OCI-M1 (cell line): Measurements from ENCODE around the gene ERC2.
A peak's percentile ranks its signal among the peaks of the same experiment; 100 is the strongest.

Experiments used
- DNase-seq: peaks from one replicate; lab custom pipeline; 2025; lab: John Stamatoyannopoulos, UW

ERC2 gene

DNA sequence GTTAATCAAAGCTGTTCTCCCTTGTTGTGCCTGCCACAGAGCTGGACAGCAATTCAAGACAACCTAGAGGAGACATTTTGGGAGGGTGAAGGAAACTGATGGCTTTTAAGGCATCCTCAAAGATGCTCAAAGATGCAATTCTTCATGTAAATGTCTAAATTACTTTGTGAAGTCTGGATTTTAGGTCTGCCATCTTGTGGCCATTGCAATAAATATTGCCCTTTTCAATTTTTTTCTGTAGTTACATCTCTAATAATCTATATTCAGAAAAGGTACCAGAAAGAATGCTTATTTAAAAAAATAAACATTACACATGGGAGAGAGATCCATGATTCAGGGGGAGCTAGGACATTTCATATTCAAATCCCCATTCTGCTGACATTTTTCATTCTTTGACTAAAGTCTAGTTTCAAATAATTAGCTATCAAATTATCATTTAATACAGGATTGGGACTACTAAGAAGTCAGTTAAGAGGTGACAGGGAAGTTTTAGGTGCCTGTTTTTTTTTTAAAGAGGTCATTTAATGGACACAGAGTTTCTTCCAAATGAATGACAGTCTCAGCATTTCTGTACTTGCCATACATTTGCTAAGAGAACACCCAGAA is 721.4 kb downstream of the ERC2 start:
- DNase-seq = peak; percentile 1

DNA sequence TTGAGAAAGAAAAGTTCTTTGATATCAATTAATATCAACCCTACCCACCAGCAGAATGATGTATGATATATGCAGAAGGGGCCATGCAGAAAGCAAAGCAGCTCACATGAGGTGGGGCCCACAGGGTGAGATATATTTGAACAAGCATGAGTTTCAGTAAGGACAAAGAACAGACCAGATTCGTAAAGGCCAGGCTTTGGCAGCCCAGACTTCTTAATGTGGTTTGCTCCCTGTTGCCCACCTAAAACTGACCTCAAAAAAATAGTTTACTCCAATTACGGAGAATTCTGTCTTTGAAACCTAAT is 725.5 kb downstream of the ERC2 start:
- no peak for DNase-seq

DNA sequence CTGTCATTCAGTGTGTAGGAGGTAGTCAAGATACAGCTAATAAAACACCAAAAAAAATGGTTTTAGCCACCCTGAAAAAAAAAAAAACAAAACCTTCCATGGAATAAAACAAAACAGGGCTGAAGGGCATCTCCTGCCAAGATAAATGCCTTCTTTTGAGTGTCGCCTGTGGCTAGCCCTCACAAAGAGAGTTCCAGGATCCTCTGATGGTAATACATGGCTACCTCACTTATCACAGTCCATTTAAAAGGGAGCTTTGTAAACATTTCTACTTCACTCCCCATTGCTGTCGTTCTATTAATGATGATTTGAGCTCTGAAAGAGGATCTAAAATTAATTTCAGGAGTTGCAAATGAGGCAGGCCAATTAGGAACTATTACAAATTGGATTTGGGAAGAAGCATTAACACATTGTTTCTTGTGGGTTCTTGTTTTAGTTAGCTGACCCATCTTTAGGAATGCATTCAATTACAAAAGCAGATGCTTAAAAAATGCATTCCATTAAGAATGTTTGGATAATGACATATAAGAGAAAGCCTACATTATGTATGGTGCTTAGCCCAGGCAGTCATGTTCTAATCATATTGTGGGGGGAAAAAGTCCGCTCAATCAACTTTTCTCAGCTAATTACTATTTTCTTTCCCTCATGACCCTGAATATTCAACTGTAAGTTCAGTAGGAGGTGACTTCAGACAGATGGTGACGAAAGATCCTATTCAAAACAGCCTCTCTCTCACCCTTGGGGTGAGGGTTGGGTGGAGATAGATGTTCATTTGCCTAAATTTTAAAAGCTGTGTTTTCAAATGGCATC is 726.0 kb downstream of the ERC2 start:
- no peak for DNase-seq

DNA sequence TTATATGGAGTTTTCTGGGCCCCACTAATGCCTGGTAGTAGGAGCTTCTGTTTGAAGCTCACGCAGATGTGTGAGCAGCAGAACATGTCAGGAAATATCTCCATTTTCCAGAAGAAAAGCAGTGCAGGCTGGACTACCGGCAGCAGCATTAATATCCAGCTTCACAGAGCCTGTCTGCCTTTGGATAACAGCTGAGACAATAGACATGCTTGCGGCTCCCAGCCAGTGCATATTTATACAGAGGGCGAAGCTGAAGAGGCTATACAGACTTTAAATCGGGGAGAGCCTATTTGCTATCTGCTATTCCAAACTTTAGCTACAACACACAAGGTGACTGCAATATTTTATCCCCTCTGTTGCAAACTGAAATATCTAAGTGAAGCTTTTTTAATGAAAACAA is 731.1 kb downstream of the ERC2 start:
- no peak for DNase-seq

DNA sequence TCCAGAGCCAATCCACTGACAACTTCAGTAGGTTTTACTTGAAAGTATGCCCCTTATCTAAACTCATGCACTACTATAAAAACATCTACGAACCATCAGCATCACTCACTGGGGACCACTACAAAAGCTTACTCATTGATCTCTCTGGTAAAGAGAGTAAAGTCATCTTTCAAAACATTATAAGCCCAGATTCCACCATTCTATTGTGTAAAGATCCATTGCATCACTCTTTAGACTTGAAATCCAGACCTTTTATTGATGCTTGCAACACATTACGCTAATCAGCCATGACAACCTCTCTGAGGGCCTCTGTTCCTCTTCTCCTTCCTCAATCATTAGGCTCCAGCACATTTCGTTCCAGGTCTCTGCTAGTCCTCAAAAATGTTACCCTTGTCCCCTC is 732.3 kb downstream of the ERC2 start:
- no peak for DNase-seq

DNA sequence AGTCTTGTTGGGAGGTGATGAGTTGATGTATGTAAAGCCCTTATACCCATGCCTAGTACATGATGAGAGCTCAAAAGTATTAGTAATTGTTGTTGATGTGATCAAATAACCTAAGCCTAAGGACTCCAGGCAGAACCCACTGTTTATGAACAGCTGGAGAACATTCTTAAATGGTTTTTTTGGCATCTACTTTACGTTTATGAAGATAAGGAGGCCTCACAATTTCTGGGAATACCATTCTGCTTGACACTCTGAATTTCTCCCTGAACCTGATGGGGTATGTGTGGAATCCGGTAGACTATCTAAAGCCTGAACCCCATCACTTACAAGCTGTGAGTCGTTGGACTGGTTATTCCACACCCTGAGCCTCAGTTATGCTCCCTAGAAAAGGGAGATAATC is 736.5 kb downstream of the ERC2 start:
- DNase-seq = no peak

DNA sequence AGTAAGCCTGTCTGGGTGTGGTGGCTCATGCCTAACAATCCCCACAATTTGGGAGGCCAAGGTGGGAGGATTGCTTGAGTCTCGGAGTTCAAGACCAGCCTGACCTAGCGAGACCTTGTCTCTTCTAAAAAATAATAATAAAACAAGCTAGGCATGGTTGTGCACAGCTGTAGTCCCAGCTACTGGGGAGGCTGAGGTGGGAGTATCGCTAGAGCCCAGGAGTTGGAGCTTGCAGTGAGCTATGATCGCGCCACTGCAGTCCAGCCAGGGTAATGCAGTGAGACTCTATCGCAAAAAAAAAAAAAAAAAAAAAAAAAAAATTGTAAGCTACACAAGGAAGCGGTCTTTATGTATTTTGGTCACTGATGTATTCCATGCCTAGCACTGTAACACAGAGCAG is 738.7 kb downstream of the ERC2 start:
- DNase-seq = no peak

DNA sequence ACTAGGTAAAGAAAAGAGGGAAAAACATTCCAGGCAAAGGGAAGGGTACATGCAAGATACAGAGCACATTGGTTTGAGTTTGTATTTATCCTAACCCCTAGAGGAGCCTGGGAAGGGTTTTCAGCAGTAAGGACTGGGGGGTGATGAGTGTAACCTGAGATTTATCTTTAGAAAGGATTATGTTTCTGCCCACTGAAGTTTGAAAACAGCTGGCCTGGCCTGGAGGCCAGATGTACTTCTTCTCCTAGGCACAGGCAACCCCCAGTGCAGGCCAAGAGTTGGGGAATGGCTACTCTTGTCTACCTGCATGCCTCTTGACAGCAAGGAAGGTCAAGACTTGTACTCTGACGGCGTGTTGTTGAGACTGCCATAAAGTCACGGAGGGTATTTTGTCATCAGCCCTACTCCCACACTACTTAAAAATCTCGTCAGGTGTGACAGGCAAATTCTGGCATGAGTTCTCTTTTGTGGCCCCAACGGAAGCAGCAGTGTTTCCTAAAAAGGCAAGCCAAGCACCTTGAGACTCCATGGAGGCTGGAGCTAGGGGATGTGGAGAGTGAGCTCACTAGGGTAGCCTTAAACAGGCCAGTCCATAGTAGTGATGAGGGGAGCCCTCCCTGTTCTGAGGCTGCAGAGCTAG is 739.7 kb downstream of the ERC2 start:
- no peak for DNase-seq

DNA sequence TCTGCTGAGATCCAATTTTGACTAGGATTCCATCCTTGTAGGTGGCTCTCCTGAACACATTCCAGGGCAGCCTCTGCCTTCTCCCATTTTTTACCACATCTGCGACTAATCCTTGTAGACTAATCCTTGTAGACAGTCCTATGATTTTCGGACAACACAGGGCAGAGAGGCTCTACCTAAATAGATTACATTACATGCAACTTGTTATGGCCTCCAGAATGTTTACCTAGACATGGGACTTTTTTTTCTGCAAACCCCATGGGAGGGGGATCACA is 741.8 kb downstream of the ERC2 start:
- DNase-seq = no peak

DNA sequence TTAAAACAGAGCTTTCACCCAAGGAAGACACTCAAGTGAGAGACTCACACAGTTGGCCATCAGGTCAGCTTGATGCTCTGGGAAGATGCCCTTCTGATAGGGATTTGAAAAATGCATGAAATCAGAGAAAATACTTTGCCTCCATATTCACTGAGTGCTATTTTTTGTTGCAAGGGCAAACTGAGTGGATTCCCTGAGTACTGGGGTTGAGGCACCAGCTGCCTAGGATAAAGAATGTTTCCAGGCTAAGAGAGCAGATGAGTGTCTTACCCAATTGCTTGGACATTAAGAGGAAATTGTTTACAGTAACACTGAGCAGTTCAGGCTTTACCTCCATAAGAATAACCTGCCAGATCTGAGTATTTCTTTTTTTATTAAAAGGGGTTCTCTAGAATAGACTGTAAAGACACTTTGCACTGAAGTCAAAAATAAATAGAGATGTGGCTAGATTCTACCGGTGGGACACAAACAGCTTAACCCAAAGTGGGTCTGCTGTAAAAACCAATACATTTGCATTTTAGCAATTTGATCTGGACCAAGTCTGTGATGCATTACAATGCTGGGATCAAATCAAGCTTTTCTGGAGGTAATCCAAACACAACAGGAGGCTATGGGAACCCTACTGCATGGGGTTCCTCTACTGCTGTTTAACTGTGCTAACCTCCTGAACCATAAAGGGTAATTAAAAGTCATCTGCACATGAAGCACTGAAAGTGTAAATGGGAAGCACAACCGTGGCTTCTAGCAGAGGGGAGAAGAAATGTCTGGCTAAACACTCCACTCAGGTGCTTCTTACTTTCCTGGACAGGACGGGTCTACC is 742.4 kb downstream of the ERC2 start:
- no peak for DNase-seq

DNA sequence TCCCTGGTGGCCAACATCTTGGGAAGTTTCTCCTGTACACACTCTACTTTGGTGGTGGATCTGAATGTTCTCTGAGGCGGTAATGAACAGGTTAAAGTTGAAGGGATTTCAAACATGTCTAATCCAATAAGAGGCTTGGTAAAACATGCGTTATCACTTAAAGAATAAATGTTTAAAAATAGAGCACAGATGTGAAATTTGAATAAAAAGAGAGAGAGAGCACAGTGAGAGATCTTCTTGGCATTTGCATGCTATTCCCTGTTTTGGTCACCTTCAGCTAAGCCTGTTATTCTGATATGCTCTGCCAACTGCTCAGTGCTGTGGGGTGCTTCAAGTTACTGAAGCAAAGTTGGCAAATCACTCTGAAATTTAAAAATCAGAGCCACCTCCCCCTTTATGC is 743.4 kb downstream of the ERC2 start:
- no peak for DNase-seq

DNA sequence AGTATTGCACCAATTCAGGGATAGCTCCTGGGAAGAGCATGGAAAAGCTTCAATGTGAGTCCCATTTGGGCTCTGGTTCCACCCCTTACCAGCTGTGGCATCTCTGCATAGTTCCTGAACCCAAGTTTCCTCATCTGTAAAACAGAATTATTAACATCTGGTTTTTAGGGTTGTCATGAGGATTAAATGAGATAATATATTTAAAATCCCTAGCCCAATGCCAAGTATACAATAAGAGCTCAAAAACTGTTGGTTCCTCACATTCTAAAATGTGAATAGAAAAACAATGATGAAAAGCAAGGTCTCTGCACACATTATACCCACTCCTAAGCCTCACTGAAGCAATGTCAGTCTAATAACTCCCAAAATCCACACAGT is 743.9 kb downstream of the ERC2 start:
- DNase-seq = no peak

DNA sequence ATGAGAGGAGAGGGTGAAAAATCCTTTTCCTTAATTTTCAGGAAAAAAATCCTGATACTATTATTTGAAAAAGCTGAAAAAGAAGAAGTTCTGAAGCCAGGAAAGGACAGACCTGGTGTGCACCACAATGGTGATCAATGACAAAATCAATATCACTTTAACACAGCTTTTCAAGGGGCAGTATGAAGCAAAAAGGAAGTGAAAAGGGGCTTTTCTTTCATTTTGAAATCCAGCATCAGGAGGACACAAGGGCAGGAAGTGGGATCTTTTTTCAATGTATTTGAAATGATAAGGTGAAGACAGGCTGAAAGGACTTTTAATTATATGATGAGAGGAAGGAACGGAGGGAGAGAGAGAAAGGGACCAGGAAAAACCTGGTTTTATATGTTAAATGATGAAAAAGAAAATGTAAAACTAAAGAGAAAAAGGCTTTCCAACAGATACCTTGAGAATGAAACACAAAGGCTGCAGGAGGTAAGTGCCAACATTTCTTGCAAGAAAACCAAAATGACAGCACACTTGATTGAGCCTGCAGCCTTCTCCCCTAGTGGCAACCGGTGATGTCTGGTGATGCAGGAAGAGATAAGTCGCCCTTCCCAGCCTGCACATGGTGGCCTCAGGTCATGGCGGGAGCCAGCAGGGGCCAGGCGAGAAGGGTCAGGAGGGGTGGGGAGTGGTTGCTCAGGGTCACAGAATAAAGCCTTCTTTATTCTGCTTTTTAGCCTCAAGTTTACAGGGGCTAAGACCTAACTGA is 744.4 kb downstream of the ERC2 start:
- DNase-seq = no peak

DNA sequence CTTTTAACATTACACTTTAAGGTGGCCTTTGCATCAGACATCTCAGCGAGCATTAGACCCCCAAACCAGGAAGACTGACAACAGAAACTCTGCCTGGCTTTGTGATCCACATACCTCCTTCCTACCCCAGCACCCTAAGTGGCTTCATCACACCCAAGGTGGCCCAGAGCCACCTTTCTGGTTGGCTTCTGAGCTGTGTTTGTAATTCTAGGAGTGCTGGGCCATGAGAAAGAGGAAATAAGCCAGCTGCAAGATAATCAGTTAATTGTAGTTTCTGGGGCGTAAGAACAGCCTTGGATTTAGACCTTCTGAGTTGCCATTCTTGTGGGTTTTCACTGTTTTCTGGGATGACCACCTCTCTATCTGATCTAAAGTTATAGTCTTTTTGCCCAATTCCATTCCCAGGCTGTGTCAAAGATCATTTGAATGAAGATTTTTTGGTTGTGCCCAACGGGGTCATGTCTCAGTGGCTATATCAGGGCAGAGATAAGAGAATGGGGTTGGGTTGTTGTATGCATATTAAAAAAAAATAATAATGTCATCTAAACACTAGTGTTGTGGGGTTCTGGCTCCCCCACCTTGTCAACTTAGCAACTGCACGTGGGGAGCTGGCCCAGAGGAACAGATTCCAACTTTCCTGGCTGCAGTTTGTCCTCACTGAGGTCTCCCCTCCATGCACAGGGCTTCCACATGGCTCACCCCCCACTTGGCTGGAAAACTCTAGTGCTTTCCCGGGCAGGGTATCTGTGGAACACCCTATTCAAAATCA is 746.4 kb downstream of the ERC2 start:
- no peak for DNase-seq

DNA sequence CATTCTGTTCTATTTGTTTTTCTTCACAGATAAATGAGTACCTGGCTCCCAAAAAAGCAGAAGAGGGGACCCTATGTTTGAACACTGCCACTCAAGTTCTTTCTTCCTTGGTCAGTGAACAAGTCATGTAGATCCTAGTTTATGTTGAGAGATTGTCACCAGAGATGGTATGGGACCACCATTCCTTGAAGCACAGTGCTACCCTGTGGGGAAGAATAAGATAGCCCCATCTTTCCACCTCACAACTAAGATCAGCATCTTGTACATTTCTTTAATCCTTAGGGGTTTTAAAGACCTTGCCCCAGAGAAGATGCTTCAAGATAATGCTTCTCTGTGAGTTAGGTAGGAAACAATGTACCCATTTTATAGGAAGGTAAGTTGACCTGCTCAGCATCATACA is 747.7 kb downstream of the ERC2 start:
- no peak for DNase-seq

DNA sequence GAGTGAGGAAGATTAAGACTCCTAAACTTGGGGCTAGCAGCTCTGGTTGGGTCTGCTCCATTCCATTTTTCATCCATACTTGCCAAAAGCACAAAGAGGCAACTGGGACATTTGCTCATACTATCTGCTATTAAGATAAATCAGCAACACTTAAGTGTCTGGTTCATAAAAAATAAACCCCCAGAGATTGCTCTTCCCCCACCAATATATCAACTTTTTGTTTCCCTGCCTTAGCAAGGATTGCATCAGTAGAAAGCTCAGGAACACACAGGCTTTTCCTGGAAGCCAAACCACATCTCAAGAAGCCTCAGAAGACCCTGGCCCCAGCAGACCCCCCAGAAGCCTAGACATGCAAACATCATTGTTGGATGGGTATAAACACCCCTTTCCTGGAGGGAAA is 748.8 kb downstream of the ERC2 start:
- DNase-seq = no peak

DNA sequence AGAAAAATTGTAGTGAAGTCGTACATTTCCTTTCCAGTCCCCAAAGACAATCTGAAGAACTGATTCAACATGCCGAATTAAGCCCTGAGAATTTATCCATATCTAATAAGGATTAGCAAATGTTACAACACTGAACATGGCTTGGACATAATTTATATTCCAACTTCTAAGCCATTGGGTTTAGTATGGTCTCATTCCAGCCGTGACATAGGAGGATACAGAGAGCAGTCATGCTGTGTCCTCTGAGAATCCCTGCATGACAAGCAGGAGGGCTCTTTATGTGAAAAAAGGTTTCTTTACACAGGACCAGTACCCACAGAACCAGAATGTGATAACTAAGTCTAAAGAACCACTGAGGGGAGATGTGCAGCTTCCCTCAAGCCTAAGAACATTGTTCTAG is 749.3 kb downstream of the ERC2 start:
- DNase-seq = no peak

DNA sequence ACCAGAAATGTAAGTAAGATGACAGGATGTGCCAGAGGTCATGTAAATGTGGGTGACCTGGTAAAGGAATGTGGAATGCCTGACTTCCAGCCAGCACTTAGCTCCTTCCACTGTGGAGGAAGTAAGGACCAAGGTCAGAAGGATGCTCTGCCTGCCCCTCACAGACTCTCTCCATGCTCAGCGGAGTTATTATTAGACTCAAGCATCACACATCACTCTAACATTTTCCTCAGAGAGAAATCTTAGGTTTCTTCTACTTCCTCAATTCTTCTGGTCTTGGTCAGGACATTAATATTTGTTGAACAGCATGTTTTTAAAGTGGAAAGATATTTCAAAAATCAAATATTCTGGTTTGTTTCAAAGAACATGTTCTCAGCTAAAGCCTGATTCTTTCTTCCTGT is 749.7 kb downstream of the ERC2 start:
- DNase-seq = no peak

DNA sequence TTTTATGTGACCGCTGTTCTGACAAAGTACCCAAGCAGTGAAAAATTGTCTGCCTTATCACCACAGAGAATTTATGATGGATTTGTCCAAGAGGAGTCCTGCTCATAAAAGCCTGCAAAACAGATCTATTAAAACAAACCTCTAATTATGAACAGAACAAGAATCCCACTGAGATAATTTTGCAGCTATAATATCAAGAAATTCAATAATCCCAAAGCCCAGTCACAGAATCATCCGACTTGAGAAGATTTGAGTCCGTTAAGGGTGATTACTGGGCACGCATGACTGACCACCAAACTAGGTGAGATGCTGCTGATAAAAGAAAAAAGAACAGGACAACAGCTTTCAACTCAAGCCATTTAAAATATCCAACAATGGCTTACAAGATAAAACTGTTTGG is 750.2 kb downstream of the ERC2 start:
- no peak for DNase-seq

DNA sequence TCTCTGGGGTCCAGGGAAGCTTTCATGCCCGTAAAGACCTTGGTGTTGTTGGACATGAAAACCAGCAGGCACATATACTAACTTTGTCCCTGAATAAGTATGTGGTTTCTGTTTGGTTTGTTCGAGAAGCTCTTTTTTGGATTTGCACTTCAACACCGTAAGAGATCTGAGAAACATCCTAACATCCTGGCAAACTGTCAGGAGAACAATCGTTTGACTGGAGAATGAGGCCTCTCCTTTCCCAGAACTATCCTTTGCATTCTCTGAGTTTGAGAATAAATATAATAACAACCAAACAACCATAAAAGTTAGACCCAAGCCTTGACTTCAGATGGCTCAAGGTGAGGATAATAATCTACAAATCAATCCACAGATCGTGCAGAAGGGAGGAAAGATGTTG is 750.8 kb downstream of the ERC2 start:
- DNase-seq = no peak

DNA sequence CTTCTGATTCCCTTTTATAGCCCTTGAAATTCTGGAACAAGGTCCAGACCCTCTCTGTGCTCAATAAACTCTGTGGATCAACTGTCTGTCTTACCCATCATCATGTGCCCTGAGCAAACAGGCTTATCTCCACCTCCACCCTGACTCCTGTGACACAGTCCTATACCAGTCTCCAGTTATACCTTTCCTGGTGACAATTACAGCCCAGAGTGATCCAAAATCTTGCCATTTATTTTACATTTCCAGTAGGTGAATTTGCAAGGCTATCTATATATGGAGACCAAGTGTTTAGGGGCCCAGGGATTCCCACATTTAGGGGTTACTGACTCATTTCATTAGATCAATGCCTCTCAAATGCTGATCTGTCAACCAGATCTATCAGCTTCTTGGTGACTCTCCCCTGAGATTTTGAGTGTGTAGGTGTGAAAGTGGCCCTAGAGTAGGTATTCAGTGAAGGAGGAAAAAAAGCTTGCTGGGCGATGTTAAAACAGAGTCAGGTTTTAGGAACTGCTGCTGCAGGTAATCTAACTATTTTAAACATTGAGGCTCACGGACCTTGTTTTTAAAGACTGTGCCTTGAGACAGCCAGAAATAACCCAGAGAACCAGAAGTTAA is 751.5 kb downstream of the ERC2 start:
- DNase-seq = no peak
